KOPT-K1 (cell line): ENCODE results near the gene LPAR2.
A peak's percentile ranks its signal among the peaks of the same experiment; 100 is the strongest.
"Not testable (repeated sequence)": the region's sequence is repeated elsewhere in the genome, so short reads cannot be mapped to it uniquely, and the experiment has no call there.

Experiments
- H3K27ac ChIP-seq: fragments of 200-600 bp; sonication (generic); 2 replicates; pipeline ENCODE4 v1.5.1; 2016; ENCODE audit warnings: antibody characterized with exemption, mild to moderate bottlenecking, low read depth, low read length; ENCODE audit not compliant: poor library complexity, severe bottlenecking
- H3K36me3 ChIP-seq: fragments of 200-600 bp; sonication (generic); 2 replicates; pipeline ENCODE4 v1.5.1; 2017; ENCODE audit warnings: antibody characterized with exemption, mild to moderate bottlenecking, low read length, moderate library complexity; ENCODE audit not compliant: insufficient read depth
- H3K9me3 ChIP-seq: fragments of 200-600 bp; sonication (generic); 2 replicates; pipeline ENCODE4 v1.5.1; 2017; ENCODE audit warnings: antibody characterized with exemption, low read length, mild to moderate bottlenecking; ENCODE audit not compliant: insufficient read depth, poor library complexity, severe bottlenecking

Gene LPAR2

GRCh38 chr19:19626516-19627472 is 1.2 kb downstream of the LPAR2 start:
- Histone ChIP-seq H3K27ac (no peak overlapping the region), H3K36me3 (peaks cover 20% of the 10 kb centered on the region), H3K9me3 (no peaks in the 10 kb centered on the region)

DNA sequence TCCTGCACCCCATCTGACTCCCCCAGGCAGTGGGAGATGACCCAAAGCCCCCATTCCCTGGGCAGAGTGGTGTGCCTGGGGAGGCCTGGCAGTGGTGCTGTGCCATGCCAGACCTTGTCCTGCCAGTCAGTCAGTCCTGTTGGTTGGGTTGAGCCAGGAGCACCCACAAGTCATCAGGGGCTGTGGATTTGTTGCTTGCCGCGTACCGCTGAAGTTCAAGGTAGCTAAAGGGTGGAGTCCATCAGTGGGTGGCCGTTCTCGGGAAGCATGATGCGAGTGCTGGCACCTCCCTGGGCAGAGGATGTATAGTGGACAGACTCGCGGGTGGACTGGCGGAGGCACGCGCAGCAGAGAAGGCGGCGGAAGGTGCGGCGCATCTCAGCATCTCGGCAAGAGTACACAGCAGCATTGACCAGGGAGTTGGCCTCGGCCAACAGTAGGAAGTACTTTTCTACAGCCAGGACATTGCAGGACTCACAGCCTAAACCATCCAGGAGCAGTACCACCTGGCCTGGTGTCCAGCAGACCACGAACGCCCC is 3.9 kb downstream of the LPAR2 start:
- H3K27ac ChIP-seq, result no peak overlapping the region
- no peaks in the 10 kb centered on the region for H3K9me3 ChIP-seq
- H3K36me3 ChIP-seq, result peaks cover 10% of the 10 kb centered on the region

DNA sequence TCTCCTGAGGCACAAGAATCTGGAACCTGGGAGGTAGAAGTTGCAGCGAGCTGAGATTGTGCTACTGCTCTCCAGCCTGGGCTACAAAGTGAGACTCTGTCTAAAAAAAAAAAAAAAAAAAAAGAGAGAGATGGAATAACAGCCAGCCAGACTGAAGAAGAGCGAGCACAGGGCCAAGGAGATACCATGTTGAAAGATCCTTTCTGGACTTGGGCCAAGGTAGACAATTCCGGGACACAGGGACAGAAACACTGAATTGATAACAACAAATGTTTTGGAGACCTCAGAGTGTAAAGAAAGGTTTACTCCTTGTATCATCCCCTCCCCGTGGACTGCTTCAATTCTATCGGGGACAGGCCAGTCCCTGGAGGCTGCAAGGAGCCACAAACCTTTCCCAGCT is 4.6 kb downstream of the LPAR2 start:
- no peak overlapping the region for H3K27ac ChIP-seq
- H3K9me3 ChIP-seq, result no peaks in the 10 kb centered on the region
- peaks cover 10% of the 10 kb centered on the region for H3K36me3 ChIP-seq

DNA sequence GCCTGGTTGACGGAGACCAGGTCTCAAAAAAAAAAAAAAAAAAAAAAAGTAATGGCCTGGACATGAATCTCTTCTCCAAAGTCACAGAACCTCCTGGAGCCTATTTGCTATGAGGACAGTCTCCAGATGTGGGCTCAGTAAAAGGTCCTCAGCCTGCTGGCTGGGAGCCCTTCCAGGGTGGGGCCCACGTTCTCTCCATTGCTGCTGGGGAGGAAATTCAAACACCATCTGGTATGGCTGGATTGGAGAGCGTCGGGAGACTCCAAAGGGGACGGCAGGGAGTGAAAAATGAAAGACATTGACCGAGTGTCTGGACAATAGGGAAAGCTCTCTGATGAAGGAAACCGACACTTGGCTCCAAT is 8.2 kb downstream of the LPAR2 start:
- no peaks in the 10 kb centered on the region for H3K9me3 ChIP-seq
- H3K27ac ChIP-seq, result no peak overlapping the region
- peaks cover 10% of the 10 kb centered on the region for H3K36me3 ChIP-seq

DNA sequence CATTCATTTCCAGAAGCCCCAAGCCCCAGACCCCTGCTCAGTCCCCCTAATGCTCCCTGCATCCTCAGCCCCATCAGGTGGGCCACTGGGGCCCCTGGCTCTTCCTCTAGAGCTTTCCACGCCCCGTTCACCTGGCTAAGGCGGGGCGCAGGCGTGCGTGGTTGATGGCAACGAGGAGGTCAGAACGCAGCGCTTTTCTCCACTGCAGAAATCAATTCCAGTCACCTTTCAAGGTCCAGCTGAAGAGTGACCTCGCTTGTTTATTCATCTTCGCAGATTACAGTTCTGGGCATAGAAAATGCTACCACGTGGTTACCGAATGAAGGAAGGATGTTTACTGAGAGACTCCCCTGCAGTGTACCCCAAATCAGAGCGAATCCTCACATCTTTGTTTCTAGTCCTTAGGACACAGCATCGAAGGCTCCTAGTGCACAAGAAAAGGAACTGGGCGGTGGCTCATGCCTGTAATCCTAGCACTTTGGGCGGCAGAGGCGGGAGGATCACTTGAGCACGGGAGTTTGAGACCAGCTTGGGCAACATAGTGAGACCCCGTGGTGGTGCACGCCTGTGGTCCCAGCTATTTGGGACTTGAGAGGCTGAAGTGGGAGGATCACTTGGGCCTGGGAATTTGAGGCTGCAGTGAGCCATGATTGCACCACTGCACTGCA is 8.7 kb downstream of the LPAR2 start:
- H3K9me3 ChIP-seq, result no peaks in the 10 kb centered on the region
- H3K36me3 ChIP-seq, result peaks cover 9% of the 10 kb centered on the region
- H3K27ac ChIP-seq, result no peak overlapping the region

- Histone ChIP-seq H3K27ac (peak within 1 kb of the TSS; percentile 74), H3K36me3 (no peaks in the 10 kb centered on the region; the same call in 1 of the 2 replicates), H3K9me3 (no peaks in the 10 kb centered on the region)
Measured at GRCh38 chr19:19618219-19619051, 9.6 kb downstream of the LPAR2 start, which contains the start of gene PBX4. Gene PBX4 (minus strand): TSS chr19:19618687. CDS start chr19:19618629, 58 bp downstream.

- no peak overlapping the region for H3K27ac ChIP-seq
- no peaks in the 10 kb centered on the region for H3K9me3 ChIP-seq
- H3K36me3 ChIP-seq, result no peaks in the 10 kb centered on the region
Measured at GRCh38 chr19:19615086-19615485, 12.9 kb downstream of the LPAR2 start.

- Histone ChIP-seq H3K9me3 (no peaks in the 10 kb centered on the region), H3K27ac (no peak overlapping the region), H3K36me3 (no peaks in the 10 kb centered on the region; the same call in 1 of the 2 replicates)
Measured at GRCh38 chr19:19613506-19613905, 14.5 kb downstream of the LPAR2 start.

DNA sequence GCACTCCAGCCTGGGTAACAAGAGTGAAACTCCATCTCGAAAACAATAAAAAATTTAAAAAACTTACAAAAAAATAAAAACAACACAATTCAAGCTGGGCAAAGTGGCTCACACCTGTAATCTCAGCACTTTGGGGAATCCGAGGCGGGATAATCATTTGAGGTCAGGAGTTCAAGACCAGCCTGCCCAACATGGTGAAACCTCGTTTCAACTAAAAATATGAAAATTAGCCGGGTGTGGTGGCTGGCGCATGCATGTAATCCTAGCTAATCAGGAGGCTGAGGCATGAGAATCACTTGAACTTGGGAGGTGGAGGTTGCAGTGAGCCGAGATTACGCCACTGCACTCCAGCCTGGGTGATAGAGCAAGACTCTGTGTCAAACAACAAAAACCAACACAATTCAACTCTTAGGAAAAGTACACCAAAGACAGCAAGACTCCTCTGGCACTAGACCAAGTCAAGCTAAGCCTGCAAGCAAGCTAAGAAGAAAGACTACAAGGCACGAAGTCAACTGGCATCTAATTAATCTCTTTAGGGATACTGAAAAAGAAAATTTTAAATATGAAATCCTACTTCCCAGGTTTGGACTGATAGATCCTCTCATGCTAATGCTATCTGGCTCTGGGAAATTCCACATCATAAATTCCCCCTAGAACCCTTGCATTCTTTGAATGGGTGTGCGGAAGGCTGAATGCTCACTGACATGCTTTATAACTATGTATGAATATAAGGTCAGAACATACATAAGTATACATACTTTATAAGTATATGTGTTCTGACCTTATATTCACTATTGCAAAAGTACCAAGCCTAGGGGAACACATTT is 17.4 kb downstream of the LPAR2 start:
- H3K36me3 ChIP-seq, result no peaks in the 10 kb centered on the region; the same call in 1 of the 2 replicates
- no peak overlapping the region for H3K27ac ChIP-seq
- no peaks in the 10 kb centered on the region for H3K9me3 ChIP-seq

GRCh38 chr19:19606686-19607085 is 21.3 kb downstream of the LPAR2 start:
- H3K27ac ChIP-seq, result peak overlapping the region; percentile 72
- H3K9me3 ChIP-seq, result not testable (repeated sequence)

DNA sequence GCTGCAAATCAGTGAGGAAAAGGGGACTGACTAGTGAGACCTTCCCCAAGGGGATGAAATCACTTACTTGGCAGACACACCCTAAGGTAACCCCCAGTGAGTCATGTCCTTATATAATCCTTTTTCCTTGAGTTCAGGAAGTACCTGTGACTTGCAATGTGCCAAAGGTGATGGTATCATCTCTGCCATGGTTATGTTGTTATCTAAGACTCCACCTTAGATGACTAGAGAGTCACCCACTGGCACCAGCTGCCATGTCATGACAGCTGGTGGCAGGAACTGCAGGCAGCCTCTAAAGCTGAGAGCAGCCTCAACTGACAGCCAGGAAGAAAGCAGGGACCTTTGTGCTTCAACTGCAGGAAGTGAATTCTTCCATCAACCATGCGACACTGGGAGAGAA is 22.0 kb downstream of the LPAR2 start:
- H3K27ac ChIP-seq, result peak overlapping the region; percentile 72
- no peaks in the 10 kb centered on the region; the same call in 1 of the 2 replicates for H3K36me3 ChIP-seq
- no peaks in the 10 kb centered on the region for H3K9me3 ChIP-seq

More at GRCh38 chr19:19606686-19607085, 21.3 kb downstream of the LPAR2 start:
- H3K36me3 ChIP-seq, result not testable (repeated sequence)

GRCh38 chr19:19602713-19603324 is 25.2 kb downstream of the LPAR2 start:
- H3K27ac ChIP-seq, result peak overlapping the region; percentile 60

GRCh38 chr19:19602136-19602712 is 25.8 kb downstream of the LPAR2 start:
- no peaks in the 10 kb centered on the region for H3K9me3 ChIP-seq
- H3K36me3 ChIP-seq, result 0 out of 2 replicates have a peak, but pooled peaks cover 6% of the 10 kb centered on the region
- H3K27ac ChIP-seq, result peak overlapping the region; percentile 60

More at GRCh38 chr19:19602713-19603324, 25.2 kb downstream of the LPAR2 start:
- Histone ChIP-seq H3K36me3 (0 out of 2 replicates have a peak, but pooled peaks cover under 1% of the 10 kb centered on the region), H3K9me3 (no peaks in the 10 kb centered on the region)
